HG02588 (cell line): ENCODE data around the gene KIF25.
"Not testable (repeated sequence)": the region's sequence is repeated elsewhere in the genome, so short reads cannot be mapped to it uniquely, and the experiment has no call there.

Experiments
- ATAC-seq: cut with Tn5 transposase; IDR thresholded peaks from one replicate; pipeline ENCODE4 v1.9.1; 2021; ENCODE audit warnings: mild to moderate bottlenecking, moderate library complexity; ENCODE audit not compliant: unreplicated experiment

KIF25 gene

DNA sequence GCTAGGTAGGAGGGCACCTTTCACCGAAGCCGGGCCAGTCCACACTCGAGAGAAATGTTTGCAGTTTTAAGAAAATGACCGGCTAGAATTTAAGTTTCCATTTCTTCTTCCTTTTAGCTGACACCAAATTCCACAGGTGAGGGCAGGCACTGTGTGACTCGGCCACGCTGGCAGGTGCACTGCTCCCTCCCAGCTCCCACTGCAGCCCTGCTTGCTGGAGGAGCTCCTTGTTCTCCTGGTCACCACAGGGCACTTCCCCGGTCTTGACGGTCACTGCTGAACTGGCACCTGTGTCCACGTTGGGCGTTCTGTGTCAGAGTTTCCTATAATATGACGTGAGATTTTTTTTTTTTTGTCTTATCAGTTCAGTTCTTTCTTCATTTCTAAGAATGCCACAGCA is 3.6 kb upstream of the KIF25 start:
- no peak for ATAC-seq

DNA sequence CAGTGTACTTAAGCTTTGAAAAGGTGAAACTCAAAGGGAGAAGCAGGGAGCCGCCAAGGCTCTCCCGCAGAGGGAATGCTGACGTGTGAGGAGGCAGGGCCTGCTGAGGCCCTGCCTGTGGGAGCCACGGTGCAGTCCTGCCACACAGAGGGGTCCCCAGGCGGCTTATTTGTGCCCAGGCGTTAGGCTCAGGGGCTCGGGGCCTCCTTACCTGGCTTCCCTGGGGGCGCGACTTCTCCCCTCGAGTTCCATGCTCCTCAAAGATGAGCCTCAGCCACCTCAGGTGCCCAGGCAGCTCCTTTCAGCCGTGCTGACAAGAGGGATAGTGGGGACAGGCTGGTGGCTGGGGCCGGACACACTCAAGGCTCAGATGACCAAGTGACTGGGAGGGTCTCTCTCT is 2.2 kb upstream of the KIF25 start:
- no peak for ATAC-seq

DNA sequence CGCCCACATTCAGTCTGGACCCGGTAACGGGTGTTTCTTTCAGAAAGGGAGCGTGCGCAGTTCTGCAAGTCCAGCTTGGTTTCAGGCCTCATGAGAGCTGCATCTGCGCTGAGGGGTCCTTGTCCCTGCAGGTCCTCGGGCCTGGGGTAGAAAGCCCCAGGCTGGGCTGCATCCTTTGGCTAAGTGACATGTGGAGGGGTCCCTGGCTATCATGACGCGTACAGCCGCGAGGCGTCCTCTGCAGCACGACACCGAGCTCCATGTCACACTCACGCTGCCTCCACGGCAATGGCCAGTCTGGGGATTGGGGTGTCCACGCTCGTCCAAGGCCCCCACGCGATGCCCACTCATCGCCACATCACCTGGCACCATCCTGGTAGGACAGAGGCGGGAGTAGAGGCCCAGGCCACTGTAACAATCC is 1.7 kb upstream of the KIF25 start:
- ATAC-seq: no peak

DNA sequence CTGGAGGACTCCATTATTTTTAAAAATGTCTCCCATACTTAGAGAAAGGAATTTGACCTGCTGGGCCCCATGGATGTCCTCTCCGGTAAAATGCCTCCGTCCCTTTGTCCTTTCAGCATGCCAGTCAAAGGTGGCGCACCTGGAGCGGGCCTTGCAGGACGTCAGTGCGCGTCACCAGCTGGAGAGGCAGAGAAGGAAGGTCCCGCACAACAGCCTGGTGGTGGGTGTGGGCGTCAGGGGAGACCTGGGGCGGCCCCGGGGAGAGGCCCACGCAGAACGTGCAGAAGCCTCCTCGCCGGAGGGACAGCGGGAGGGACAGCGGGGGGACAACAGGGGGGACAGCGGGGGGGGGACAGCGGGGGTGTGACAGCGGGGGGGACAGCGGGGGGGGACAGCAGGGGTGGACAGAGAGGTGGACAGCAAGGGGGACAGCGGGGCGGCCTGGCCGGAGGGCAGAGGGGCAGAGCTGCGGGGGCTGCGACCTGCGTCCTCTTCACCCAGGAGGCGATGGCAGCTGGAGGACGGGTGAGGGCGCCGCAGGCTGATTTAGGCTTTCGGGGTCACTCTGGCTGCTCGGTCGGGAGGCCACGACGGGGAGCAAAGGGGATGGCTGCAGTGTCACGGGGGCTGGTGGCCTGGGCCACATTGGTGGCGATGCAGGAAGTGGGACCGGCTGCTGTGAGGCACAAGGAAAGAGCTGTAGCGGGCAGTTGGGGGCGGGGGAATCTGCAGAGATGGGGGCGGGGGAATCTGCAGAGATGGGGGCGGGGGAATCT is 859 bp upstream of the KIF25 start:
- no peak for ATAC-seq

DNA sequence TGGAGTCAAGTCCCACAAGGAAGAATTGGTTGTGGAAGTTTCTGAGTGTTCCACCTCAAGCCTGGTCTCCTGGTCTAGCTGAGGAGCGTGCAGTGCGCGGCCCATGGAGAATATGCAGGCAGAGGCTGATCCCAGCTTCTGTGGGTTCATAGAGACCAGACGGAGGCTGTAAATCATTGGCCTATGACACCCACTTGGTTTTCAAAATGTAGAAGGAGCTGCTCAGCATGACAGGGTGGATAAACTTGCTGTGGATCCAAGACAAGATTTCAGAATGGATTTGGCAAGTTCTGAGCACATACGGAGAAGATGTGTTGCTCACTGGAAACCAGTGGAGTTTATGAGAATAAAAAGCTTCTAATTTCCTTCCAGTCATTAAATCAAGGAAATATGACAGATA is 744 bp downstream of the KIF25 start:
- no peak for ATAC-seq

DNA sequence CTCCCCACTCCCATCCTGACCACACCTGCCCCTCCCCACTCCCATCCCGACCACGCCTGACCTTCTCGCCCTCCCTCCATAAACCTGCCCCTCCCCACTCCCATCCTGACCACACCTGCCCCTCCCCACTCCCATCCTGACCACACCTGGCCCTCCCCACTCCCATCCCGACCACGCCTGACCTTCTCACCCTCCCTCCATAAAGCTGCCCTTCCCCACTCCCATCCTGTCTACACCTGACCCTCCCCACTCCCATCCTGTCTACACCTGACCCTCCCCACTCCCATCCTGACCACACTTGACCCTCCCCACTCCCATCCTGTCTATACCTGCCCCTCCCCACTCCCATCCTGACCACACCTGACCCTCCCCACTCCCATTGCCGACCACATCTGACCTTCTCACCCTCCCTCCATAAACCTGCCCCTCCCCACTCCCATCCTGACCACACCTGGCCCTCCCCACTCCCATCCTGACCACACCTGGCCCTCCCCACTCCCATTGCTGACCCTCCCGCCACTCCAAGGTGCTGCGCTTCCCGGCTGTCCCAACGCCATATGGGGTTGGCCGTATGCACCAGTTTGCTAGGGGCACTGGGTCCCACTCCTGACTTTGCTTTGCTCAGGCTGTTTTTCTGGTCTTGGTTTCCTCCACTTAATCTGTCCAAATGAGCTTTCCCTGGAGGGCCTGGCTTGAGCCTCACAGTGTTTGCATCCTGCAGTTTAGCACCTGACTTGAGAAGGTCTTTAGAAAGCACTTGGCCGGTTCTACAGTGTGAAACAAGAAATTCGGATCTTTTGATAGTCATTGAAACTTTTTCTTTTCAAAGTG is 2.9 kb downstream of the KIF25 start:
- ATAC-seq: no peak

DNA sequence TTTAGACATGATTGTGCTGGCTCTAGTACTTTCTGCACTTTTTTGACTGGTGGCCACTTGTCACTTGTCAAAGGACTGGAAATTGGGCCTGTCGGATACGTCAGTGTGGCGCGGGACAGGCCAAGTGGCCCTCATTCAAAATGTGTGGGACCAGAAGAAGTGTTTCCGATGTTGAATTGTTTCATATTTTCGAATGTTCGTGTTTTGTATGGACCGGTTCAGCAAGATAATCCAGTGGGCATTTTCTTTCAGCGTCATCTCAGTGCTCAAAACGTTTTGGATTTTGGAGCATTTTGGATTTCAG is 3.5 kb downstream of the KIF25 start:
- no peak for ATAC-seq

DNA sequence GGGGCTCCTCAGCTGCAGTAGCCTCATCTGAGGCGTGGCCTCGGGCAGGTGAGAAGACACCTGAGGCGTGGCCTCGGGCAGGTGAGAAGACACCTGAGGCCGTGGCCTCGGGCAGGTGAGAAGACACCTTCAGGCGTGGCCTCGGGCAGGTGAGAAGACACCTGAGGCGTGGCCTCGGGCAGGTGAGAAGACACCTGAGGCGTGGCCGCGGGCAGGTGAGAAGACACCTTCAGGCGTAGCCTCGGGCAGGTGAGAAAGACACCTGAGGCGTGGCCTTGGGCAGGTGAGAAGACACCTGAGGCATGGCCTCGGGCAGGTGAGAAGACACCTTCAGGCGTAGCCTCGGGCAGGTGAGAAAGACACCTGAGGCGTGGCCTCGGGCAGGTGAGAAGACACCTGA is 4.0 kb downstream of the KIF25 start:
- ATAC-seq: not testable (repeated sequence)

DNA sequence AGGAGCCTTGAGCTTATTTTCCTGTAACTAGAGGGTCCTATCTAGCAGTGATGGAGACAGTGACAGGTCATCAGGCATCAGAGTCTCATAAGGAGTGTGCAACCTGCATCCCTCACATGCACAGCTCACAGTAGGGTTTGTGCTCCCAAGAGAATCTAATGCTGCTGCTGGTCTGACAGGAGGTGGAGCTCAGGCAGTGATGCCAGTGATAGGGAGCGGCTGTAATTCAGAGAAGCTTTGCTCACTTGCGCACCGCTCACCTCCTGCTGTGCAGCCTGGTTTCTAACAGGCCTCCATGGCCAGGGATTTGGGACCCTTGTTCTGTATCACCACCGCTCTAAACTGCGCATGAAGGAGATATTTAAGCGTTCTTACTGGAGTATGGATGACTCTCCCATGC is 5.3 kb downstream of the KIF25 start:
- ATAC-seq: no peak

DNA sequence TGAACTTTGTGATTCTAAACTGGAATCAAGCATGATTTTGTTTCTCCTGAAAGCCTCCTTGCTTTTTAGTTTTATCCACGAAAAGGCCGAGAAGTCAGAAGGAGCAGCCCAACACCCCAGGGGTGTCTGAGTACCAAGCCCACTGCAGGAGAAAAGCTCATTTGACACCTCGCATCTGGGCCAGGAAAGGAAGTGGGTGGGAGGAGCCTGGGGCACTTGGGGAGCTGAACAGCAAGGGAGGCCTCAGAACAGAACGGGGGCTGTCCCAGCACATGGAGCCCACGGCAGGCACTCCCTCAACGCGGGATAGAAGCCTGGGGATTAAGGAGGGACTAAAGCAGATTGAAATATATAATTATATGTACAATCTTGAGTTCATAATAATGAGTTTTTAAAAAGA is 6.6 kb downstream of the KIF25 start:
- ATAC-seq: no peak

DNA sequence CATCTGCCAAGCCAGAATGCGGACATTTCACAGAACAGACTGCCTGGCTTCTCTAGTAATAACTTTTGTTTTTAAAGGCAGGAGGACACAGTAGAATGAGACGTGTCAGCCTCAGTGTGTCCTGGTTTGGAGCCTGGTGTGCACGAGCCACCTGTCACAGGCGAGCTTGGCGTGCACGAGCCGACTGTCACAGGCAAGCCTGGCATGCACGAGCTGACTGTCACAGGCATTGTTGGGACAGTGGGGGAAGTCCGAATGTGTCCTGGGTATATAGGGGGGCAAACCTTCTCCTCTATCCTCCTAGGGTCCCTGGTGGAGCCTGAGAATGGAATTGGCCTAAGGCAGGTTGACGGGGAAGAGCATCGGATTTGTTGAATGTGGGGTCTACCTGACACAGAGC is 7.5 kb downstream of the KIF25 start:
- no peak for ATAC-seq

DNA sequence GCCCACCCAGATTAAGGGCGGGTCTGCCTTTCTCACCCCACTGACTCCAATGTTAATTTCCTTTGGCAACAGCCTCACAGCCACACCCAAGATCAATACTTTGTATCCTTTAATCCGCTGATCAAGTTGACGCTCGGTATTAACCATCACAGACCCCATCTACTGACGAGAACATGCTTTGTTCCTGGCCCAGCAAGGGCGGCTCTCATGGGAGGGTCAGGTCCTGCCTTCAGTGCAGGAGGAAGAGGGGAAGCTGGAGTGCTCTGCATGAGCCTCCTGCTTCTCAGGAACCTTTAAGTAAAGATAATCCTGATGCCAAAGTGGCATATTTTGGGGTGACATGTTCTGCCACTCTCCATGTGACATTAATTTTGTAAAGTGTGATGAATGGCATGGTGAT is 8.3 kb downstream of the KIF25 start:
- no peak for ATAC-seq

DNA sequence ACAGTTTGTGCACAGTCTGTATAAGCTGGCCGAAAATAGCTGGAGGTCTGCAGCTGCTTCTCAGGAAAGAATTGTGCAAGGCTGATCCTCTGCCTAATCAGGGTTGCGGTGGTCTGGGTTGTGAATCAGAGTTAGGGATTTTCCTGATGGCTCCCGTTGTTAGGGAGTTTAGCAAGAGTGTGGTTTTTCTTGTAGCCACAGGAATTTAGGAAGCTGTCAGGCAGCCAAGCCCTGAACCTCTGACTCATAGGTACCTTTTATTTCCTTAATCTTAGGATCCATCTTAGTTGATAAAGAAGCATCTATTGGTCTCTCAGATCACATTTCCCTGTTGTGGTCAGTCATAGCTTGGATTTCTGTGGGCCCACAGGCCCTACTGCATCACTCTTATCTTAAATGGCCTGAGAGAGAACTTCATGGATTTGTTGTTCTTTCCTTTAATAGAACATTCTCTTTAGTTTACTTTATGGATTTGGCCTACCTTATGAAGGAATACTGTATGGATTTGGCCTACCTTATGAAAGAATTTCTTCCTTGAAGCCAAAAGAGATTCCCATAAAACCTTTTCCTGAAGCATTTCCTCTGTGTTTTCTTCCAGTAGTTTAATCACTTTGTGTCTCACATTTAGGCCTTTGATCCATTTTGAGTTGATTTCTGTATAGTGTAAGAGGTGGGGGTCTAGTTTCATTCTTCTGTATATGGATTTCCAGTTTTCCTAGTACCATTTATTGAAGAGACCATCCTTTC is 10.3 kb downstream of the KIF25 start:
- no peak for ATAC-seq

DNA sequence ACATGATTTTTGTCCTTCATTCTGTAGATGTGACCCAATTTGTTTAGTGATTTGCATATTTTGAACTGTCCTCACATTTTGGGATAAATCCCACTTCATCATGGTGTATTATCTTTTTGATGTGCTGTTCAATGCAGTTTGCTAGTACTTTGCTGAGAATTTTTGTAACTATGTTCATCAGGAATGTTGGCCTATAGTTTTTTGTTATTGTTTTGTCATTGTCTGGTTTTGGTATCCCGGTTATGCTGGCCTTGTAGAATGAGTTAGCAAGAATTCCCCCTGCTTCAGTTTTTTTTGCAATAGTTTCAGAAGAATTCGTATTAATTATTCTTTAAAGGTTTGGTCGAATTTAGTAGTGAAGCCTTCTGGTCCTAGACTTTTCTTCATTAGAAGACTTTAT is 11.9 kb downstream of the KIF25 start:
- ATAC-seq: no peak

DNA sequence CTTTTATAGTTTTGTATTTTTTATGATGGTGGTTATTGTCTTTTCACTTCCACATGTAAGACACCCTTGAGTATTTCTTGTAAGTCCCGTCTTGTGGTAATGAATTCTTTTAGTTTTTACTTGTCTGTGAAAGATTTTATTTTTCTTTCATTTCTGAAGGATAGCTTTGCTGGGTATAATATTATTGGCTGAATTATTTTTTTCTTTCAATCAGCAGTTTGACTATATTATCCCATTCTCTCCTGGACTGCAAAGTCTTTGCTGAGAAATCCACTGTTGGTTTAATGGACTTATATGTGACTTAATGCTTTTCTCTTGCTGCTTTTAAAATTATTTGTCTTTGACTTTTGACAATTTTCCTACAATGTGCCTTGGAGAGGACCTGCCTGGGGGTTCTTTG is 13.8 kb downstream of the KIF25 start:
- ATAC-seq: no peak

DNA sequence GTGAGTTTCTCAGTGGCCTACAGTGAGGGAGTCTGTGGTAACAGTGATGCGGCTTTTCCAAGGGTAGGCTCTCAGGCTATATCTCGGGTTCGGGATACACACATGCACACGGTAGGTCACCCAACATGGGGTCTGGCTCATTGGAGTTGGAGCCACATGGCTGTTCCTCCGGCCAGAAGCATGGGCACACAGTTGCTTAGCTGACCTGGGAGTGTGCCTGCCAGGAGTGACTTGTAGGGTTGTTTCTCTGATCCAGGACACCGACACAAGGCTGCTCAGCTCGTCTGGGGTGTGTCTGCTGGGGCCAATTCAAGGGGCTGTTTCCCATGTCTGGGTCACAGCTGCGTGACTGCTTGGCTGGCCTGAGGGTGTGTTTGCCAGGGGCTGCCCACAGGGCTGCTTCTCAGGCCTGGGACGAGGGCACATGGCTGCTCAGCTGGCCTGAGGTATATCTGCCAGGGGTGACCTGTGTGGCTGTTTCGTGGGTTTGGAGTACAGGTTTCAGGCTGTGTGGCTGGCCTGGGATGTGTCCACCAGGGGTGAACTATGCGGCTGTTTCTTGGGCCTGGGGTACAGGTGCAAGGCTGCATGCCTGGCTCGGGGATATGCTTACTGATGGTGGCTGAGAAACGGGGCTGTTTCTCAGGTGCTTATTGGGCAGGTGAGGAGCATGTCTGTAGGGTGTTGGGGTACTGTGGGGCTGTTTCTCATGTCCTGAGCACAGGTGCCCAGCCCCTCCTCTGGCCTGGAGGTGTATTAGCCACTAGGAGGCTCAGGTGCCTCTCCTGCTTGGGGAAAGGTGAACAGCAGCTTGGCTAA is 15.2 kb downstream of the KIF25 start:
- no peak for ATAC-seq

DNA sequence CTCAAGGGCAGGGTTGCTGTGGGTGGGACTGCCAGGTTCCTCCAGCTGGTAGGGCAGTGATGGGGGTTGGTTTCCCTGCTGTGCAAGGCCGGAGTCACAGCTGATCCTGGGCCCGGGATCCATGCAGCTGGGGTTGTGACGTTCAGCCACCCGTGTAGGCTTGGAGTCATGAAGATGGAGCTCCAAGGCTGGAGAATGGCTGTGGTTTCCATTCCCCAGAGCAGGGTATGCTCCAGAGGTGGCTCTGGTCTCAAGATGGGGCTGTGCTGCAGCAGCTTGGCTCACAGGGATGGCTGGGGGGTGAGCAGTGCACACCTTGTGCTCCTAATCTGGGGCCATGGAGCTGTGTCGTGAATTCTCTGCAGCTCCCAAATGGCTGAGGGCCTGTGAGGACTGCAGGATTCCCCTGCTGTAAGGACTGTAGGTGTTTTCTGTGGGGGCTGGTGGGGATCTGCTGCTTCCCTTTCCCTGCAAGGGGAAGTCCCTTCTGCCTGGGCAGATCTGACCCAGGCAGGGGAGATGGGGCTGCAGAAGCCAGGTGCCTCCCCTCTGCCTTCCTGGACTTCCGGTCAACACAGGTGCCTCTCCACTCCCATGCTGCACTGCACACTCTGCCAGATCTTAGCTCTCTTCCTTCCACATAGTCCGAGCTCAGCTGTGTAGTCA is 15.9 kb downstream of the KIF25 start:
- ATAC-seq: no peak

DNA sequence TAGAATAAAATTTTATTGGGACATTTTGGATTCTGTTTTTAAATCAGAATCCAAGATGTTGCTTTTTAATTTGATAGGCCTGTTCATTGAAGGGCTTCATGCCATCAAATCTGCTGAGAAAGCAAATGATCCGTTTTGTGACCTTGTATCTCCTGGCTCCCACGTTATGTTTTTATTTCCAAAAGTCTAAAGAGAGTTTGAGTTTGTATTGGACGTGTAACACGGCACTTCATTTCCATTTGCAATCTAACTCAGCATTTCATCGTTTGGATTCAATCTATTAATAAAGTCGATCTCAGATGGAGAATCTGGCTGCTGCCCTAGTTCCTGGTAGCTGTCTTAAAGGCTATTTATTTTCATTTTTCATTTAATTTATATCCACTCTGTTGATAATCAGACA is 17.0 kb downstream of the KIF25 start:
- ATAC-seq: no peak

DNA sequence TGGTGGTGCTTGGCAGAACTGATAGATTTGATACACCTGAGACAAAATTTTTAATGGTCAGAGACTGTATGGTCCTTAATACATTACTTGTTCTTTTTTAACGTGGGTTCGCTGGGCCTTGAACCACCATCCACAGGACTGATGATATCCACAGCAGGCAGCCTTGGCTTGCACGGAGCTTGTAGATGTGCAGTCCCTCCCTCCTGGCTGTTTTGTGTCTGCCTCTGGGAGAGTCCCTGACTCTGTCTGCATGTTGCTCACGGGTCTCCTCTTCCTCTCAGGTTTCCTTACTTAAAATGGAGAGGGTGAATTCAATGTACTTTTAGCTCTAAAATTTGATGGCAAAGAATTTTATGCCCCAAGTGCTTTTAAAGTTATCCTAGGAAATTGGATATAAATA is 17.5 kb downstream of the KIF25 start:
- no peak for ATAC-seq

DNA sequence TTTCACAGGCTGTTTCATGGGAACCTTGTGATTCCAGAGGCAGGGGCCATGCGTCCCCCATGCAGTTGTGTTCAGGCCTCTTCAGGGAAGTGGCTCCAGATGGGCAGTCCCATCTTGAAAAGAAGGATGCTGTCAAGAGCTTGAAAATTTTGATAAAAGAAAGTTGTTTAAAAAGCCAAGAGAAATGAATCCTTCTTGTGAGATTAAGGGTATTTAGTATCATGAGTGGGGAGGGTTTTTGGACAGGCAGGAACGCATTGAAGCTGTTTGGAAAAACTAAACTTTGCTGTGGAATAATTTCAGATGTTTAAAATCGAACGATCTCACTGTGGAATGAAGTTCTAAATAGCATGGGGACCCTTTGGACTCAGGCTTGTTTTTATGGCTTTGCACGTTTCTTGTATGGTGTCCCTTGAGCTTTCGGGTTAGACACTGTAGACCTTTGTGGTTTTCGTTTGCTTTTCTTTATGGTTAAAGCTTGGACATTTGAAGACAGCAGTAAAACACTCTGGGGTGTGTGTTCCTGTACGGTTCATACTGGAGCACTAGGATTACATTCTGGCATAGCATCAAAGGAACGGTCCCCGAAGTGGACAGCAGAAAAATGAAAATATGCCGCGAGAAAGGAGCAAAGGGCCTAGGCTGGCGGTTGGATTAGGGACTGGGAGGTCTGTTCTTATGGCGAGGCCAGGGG is 18.2 kb downstream of the KIF25 start:
- ATAC-seq: no peak
